Mesendoderm (in vitro differentiated cells): ENCODE data around the gene DGCR2.
"Not testable (repeated sequence)": the region's sequence is repeated elsewhere in the genome, so short reads cannot be mapped to it uniquely, and the experiment has no call there.

ENCODE experiments used
- DNase-seq: peaks from one replicate; pipeline ENCODE4 v3.0.0; 2013
- H2AK5ac ChIP-seq: 2 replicates; pipeline ENCODE4 v1.6.1; 2013; ENCODE audit warnings: low read length, inconsistent platforms
- H2BK120ac ChIP-seq: 2 replicates; pipeline ENCODE4 v1.6.1; 2013; ENCODE audit warnings: low read depth, mild to moderate bottlenecking, low read length, moderate library complexity, mixed read lengths
- H2BK15ac ChIP-seq: replicated peaks from 2 replicates; pipeline ENCODE4 v1.6.1; 2013; ENCODE audit warnings: low read depth, mild to moderate bottlenecking, moderate library complexity
- H2BK5ac ChIP-seq: 2 replicates; pipeline ENCODE4 v1.6.1; 2013; ENCODE audit warnings: low read length, inconsistent platforms
- H3K18ac ChIP-seq: 2 replicates; pipeline ENCODE4 v1.6.1; 2013; ENCODE audit warnings: mild to moderate bottlenecking, low read length, mixed read lengths
- H3K23ac ChIP-seq: one replicate; pipeline ENCODE4 v1.6.1; 2013; ENCODE audit warnings: low read length
- H3K27ac ChIP-seq: 2 replicates; pipeline ENCODE4 v1.5.1; 2013; ENCODE audit warnings: low read depth, mild to moderate bottlenecking, inconsistent platforms, low read length, moderate library complexity
- H3K27me3 ChIP-seq: 2 replicates; pipeline ENCODE4 v1.6.1; 2013; ENCODE audit warnings: low read length, control low read depth, mild to moderate bottlenecking, inconsistent platforms; ENCODE audit not compliant: insufficient read depth, poor library complexity
- H3K36me3 ChIP-seq: 2 replicates; pipeline ENCODE4 v1.6.1; 2013; ENCODE audit warnings: low read length, inconsistent platforms; ENCODE audit not compliant: control insufficient read depth, insufficient read depth
- H3K4ac ChIP-seq: one replicate; pipeline ENCODE4 v1.6.1; 2013; ENCODE audit warnings: low read depth, mild to moderate bottlenecking, low read length, moderate library complexity
- H3K4me1 ChIP-seq: 2 replicates; pipeline ENCODE4 v1.6.1; 2013; ENCODE audit warnings: low read depth, low read length, inconsistent platforms; ENCODE audit not compliant: control insufficient read depth
- H3K4me2 ChIP-seq: 2 replicates; pipeline ENCODE4 v1.6.1; 2013; ENCODE audit warnings: low read length
- H3K4me3 ChIP-seq: 2 replicates; pipeline ENCODE4 v1.5.1; 2013; ENCODE audit warnings: mild to moderate bottlenecking, low read length
- H3K56ac ChIP-seq: one replicate; pipeline ENCODE4 v1.6.1; 2013; ENCODE audit warnings: low read length
- H3K79me1 ChIP-seq: 2 replicates; pipeline ENCODE4 v1.6.1; 2013; ENCODE audit warnings: low read length, inconsistent platforms
- H3K79me2 ChIP-seq: 2 replicates; pipeline ENCODE4 v1.6.1; 2013; ENCODE audit warnings: mild to moderate bottlenecking, low read length; ENCODE audit not compliant: control insufficient read depth, insufficient read depth
- H3K9ac ChIP-seq: 2 replicates; pipeline ENCODE4 v1.6.1; 2013; ENCODE audit warnings: low read length, inconsistent platforms
- H4K5ac ChIP-seq: one replicate; pipeline ENCODE4 v1.6.1; 2013; ENCODE audit warnings: low read length
- H4K8ac ChIP-seq: one replicate; pipeline ENCODE4 v1.6.1; 2013; ENCODE audit warnings: low read depth, mild to moderate bottlenecking, control low read depth, low read length, moderate library complexity
- WGBS: extraction: QIAGEN DNeasy Blood & Tissue Kit; methylation state at CpG from one replicate; pipeline ENCODE4 v1.1.7; 2013; ENCODE audit warnings: low lambda C conversion rate, missing lambda C conversion rate; ENCODE audit not compliant: insufficient coverage; ENCODE audit errors: extremely low coverage; 5-methylcytosine and 5-hydroxymethylcytosine counted together

The DGCR2 gene

GRCh38 chr22:19072853-19073252 is 49.4 kb downstream of the DGCR2 start:
- not testable (repeated sequence) for H3K79me2 ChIP-seq, H2BK120ac ChIP-seq, H4K8ac ChIP-seq, H3K56ac ChIP-seq, H3K9ac ChIP-seq, H3K4me1 ChIP-seq, H3K4ac ChIP-seq, H2AK5ac ChIP-seq, H4K5ac ChIP-seq, H3K18ac ChIP-seq, H3K4me3 ChIP-seq, H2BK5ac ChIP-seq, H3K27me3 ChIP-seq, DNase-seq, H3K23ac ChIP-seq, H3K4me2 ChIP-seq, H3K27ac ChIP-seq, H3K36me3 ChIP-seq, H2BK15ac ChIP-seq
- H3K79me1 ChIP-seq: peaks cover 16% of the 10 kb centered on the region

DNA sequence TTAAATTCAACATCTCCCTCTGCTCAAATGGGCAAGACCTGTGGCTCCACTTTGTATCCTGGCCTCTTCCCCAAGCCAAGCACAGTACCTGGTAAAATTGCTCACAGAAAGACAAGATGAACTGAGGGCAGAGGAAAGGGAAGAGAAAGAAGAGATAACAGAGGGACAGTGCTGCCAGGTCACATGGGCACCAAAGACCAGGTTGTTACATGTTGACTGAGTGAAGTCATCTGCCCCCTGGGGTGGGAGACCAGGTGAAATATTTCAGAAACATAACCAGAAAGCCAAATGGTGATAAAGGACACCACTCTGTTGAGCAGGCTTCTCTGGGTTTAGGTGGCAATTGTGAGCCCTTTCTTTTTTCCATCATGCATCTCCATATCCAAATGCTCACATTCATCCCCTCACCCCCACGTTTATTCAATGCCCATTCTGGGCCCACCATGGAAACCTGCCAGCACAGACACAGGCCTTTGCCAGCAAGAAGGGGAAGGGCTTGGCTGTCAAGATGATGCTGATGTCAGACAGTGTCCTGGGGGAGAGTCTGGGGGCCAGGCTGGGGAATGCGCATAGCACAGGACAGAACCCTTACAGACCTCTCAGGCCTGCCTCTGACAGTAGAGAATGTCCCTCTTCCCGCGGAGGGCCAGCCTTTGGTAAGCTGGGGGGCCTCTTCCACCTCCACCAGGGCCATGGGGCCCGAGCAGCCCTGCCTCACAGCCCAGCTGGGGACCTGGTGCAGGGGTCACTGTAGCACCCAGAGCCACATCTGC is 51.6 kb downstream of the DGCR2 start:
- no CpG with 5 or more reads among the region's 5 CpGs for WGBS
- H4K5ac ChIP-seq: no peak overlapping the region
- no peak overlapping the region for H3K27ac ChIP-seq

GRCh38 chr22:19069451-19069850 is 52.8 kb downstream of the DGCR2 start:
- H3K27ac ChIP-seq: no peak overlapping the region
- H3K36me3 ChIP-seq: peaks cover 3% of the 10 kb centered on the region
- no CpG with 5 or more reads among the region's 3 CpGs for WGBS
- H4K8ac ChIP-seq: no peak overlapping the region
- no peak overlapping the region for H3K4me3 ChIP-seq
- H3K18ac ChIP-seq: no peak overlapping the region
- H3K9ac ChIP-seq: no peak overlapping the region
- no peaks in the 10 kb centered on the region for H3K27me3 ChIP-seq
- H2AK5ac ChIP-seq: no peak overlapping the region
- no peak for DNase-seq
- H3K56ac ChIP-seq: no peak overlapping the region
- H3K4ac ChIP-seq: no peak overlapping the region
- no peaks in the 10 kb centered on the region for H3K4me1 ChIP-seq
- no peaks in the 10 kb centered on the region for H3K79me2 ChIP-seq
- peaks cover 18% of the 10 kb centered on the region for H3K79me1 ChIP-seq
- no peak overlapping the region for H4K5ac ChIP-seq
- H3K23ac ChIP-seq: no peak overlapping the region
- no peak overlapping the region for H3K4me2 ChIP-seq
- no peak overlapping the region for H2BK120ac ChIP-seq
- no peak overlapping the region for H2BK15ac ChIP-seq
- no peak overlapping the region for H2BK5ac ChIP-seq

More for the DNA sequence above, 51.6 kb downstream of the DGCR2 start:
- Histone ChIP-seq H3K23ac (no peak overlapping the region), H2BK15ac (no peak overlapping the region), H3K4me1 (no peaks in the 10 kb centered on the region), H3K4me2 (no peak overlapping the region), H3K36me3 (peaks cover 3% of the 10 kb centered on the region), H3K56ac (no peak overlapping the region), H3K79me2 (no peaks in the 10 kb centered on the region), H2AK5ac (no peak overlapping the region), H2BK5ac (no peak overlapping the region), H3K4me3 (no peak overlapping the region), H3K4ac (no peak overlapping the region), H4K8ac (no peak overlapping the region), H2BK120ac (no peak overlapping the region), H3K27me3 (no peaks in the 10 kb centered on the region), H3K18ac (no peak overlapping the region), H3K9ac (no peak overlapping the region), H3K79me1 (peaks cover 18% of the 10 kb centered on the region)
- peak; percentile 21 for DNase-seq

- Histone ChIP-seq H3K4me2 (no peak overlapping the region), H3K56ac (no peak overlapping the region), H3K27ac (no peak overlapping the region), H2AK5ac (no peak overlapping the region), H3K79me1 (peaks cover 18% of the 10 kb centered on the region), H3K18ac (no peak overlapping the region), H3K4ac (no peak overlapping the region), H3K4me1 (no peaks in the 10 kb centered on the region), H4K8ac (no peak overlapping the region), H2BK15ac (no peak overlapping the region), H2BK120ac (no peak overlapping the region), H3K23ac (no peak overlapping the region), H3K79me2 (no peaks in the 10 kb centered on the region), H3K36me3 (peaks cover 6% of the 10 kb centered on the region), H3K4me3 (no peak overlapping the region), H2BK5ac (no peak overlapping the region), H3K9ac (no peak overlapping the region), H3K27me3 (no peaks in the 10 kb centered on the region), H4K5ac (no peak overlapping the region)
- DNase-seq: no peak
- no CpG with 5 or more reads among the region's 5 CpGs for WGBS
Observed at GRCh38 chr22:19068784-19069271, 53.4 kb downstream of the DGCR2 start.

- H3K79me1 ChIP-seq: peaks cover 18% of the 10 kb centered on the region
- peaks cover 7% of the 10 kb centered on the region for H3K36me3 ChIP-seq
- no peak overlapping the region for H3K4me3 ChIP-seq
- no peaks in the 10 kb centered on the region for H3K4me1 ChIP-seq
- H4K5ac ChIP-seq: no peak overlapping the region
- no peak overlapping the region for H3K18ac ChIP-seq
- no peak for DNase-seq
- H2AK5ac ChIP-seq: no peak overlapping the region
- no peak overlapping the region for H4K8ac ChIP-seq
- no peak overlapping the region for H2BK120ac ChIP-seq
- whole genome bisulfite sequencing: no CpG with 5 or more reads among the region's 21 CpGs
- H3K9ac ChIP-seq: no peak overlapping the region
- H3K56ac ChIP-seq: no peak overlapping the region
- H3K79me2 ChIP-seq: no peaks in the 10 kb centered on the region
- H2BK5ac ChIP-seq: no peak overlapping the region
- no peak overlapping the region for H3K27ac ChIP-seq
- no peak overlapping the region for H3K4ac ChIP-seq
- H3K23ac ChIP-seq: no peak overlapping the region
- no peak overlapping the region for H2BK15ac ChIP-seq
- no peaks in the 10 kb centered on the region for H3K27me3 ChIP-seq
- H3K4me2 ChIP-seq: no peak overlapping the region
Observed at GRCh38 chr22:19067696-19068348, 54.4 kb downstream of the DGCR2 start.
